Middle frontal gyrus (tissue), 1 donor: ENCODE data around the gene CNIH3.

ENCODE experiments used
- DNase-seq: peaks from one replicate; pipeline ENCODE4 v3.0.0-alpha.2; 2015; ENCODE audit warnings: low spot score; ENCODE audit errors: extremely low spot score

CNIH3 gene

GRCh38 chr1:224719716-224720115 lies 103.6 kb downstream of the CNIH3 start:
- DNase-seq, result no peak

GRCh38 chr1:224720216-224720615 lies 104.1 kb downstream of the CNIH3 start:
- DNase-seq, result no peak

- DNase-seq, result no peak
Observed at GRCh38 chr1:224721000-224721399, 104.9 kb downstream of the CNIH3 start.

GRCh38 chr1:224722838-224723237 lies 106.7 kb downstream of the CNIH3 start:
- DNase-seq, result no peak

GRCh38 chr1:224724566-224724965 lies 108.4 kb downstream of the CNIH3 start:
- DNase-seq, result no peak

- no peak for DNase-seq
Observed at GRCh38 chr1:224726441-224727182, 110.5 kb downstream of the CNIH3 start.

- no peak for DNase-seq
Observed at GRCh38 chr1:224727351-224728289, 111.5 kb downstream of the CNIH3 start.

- DNase-seq, result no peak
Observed at GRCh38 chr1:224730540-224730939, 114.4 kb downstream of the CNIH3 start.

- no peak for DNase-seq
Observed at GRCh38 chr1:224730965-224731364, 114.8 kb downstream of the CNIH3 start.

- no peak for DNase-seq
Observed at GRCh38 chr1:224731633-224732032, 115.5 kb downstream of the CNIH3 start.

- no peak for DNase-seq
Observed at GRCh38 chr1:224732377-224733026, 116.4 kb downstream of the CNIH3 start.

- no peak for DNase-seq
Observed at GRCh38 chr1:224733027-224733911, 117.2 kb downstream of the CNIH3 start.

- DNase-seq, result no peak
Observed at GRCh38 chr1:224734261-224734935, 118.3 kb downstream of the CNIH3 start.

- no peak for DNase-seq
Observed at GRCh38 chr1:224735159-224735558, 119.0 kb downstream of the CNIH3 start.

GRCh38 chr1:224736619-224737352 lies 120.7 kb downstream of the CNIH3 start:
- no peak for DNase-seq

GRCh38 chr1:224737353-224737727 lies 121.2 kb downstream of the CNIH3 start:
- DNase-seq, result no peak

GRCh38 chr1:224739303-224739996 lies 123.3 kb downstream of the CNIH3 start:
- no peak for DNase-seq

- DNase-seq, result no peak
Observed at GRCh38 chr1:224739997-224740684, 124.0 kb downstream of the CNIH3 start.

- no peak for DNase-seq
Observed at GRCh38 chr1:224740685-224741052, 124.6 kb downstream of the CNIH3 start.
